Panc1 (cell line): ENCODE data around the gene APBB2. TPM values are rescaled to one million over a fixed set of nuclear protein-coding genes. Genes with fewer than 3 reads are reported as not detected.

Experiments used
- ATAC-seq: fragments of 200-7000 bp; cut with Tn5 transposase; 2 replicates; pipeline ENCODE4 v1.9.1; 2020; ENCODE audit warnings: mild to moderate bottlenecking, moderate library complexity
- BruUV-seq: library from RNA; stranded (reverse); fragments of 400-500 nt; replicated peaks from 2 replicates; lab custom pipeline; 2021; lab: Mats Ljungman, UMichigan
- CTCF ChIA-PET: fragments of 300-600 bp; sonication (Branson Sonifier 250); formaldehyde crosslinking; loops from one replicate; lab custom pipeline; 2022; ENCODE audit warnings: antibody characterized with exemption; lab: Charles Lee
- POLR2A ChIA-PET: fragments of 300-600 bp; sonication (Branson Sonifier 250); formaldehyde crosslinking; loops from one replicate; lab custom pipeline; 2022; ENCODE audit warnings: antibody characterized with exemption; lab: Charles Lee
- DNase-seq: peaks from one replicate; pipeline ENCODE4 v3.0.0-alpha.2; 2010; ENCODE audit warnings: low read depth, low spot score
- H3K27ac ChIP-seq: 2 replicates; pipeline ENCODE4 v1.5.1; 2011; ENCODE audit warnings: mild to moderate bottlenecking, low read length, inconsistent platforms
- H3K27me3 ChIP-seq: fragments of 200-500 bp; sonication (Bioruptor generic); 2 replicates; pipeline ENCODE4 v1.6.0; 2014; ENCODE audit warnings: low read length, inconsistent platforms; ENCODE audit not compliant: control insufficient read depth, insufficient read depth
- H3K36me3 ChIP-seq: fragments of 200-500 bp; sonication (Bioruptor generic); 2 replicates; pipeline ENCODE4 v1.5.1; 2014; ENCODE audit warnings: inconsistent platforms, mild to moderate bottlenecking, low read length, moderate library complexity; ENCODE audit not compliant: control insufficient read depth, insufficient read depth
- H3K4me1 ChIP-seq: 2 replicates; pipeline ENCODE4 v1.5.1; 2011; ENCODE audit warnings: inconsistent platforms, mild to moderate bottlenecking, low read length, moderate library complexity; ENCODE audit not compliant: control insufficient read depth, insufficient read depth
- H3K4me3 ChIP-seq, 2 experiments: 2 replicates each; pipeline ENCODE4 v1.5.1; 2011 to 2012; ENCODE audit warnings: low read depth in 2 of 2, low read length in 2 of 2, mild to moderate bottlenecking in 2 of 2, inconsistent platforms in 1 of 2, moderate library complexity in 1 of 2
- H3K9me3 ChIP-seq: fragments of 200-500 bp; sonication (Bioruptor generic); 2 replicates; pipeline ENCODE4 v1.5.1; 2014; ENCODE audit warnings: low read depth, mild to moderate bottlenecking, inconsistent platforms, low read length, moderate library complexity; ENCODE audit not compliant: control insufficient read depth, insufficient read depth
- CTCF ChIP-seq: fragments of 450-650 bp; IDR thresholded peaks from 2 replicates; pipeline ENCODE4 v1.5.1; 2017; ENCODE audit warnings: mild to moderate bottlenecking
- POLR2AphosphoS5 ChIP-seq: IDR thresholded peaks from 2 replicates; pipeline ENCODE4 v1.6.1; 2012; ENCODE audit warnings: mild to moderate bottlenecking, low read depth, low read length, moderate library complexity
- REST ChIP-seq, 2 experiments: IDR thresholded peaks; 2 replicates each; pipeline ENCODE4 v1.6.1; 2011 to 2012; ENCODE audit warnings: low read depth in 2 of 2, control low read depth in 1 of 2, low read length in 1 of 2, mild to moderate bottlenecking in 1 of 2, moderate library complexity in 1 of 2; ENCODE audit not compliant: insufficient read depth in 1 of 2
- SIN3A ChIP-seq: IDR thresholded peaks from 2 replicates; pipeline ENCODE4 v1.6.1; 2012; ENCODE audit warnings: low read depth, mild to moderate bottlenecking, low read length, moderate library complexity, borderline replicate concordance; ENCODE audit not compliant: insufficient read depth
- TCF7L2 ChIP-seq: IDR thresholded peaks from 2 replicates; pipeline ENCODE4 v1.6.1; 2011; ENCODE audit warnings: mild to moderate bottlenecking, low read depth, low read length, inconsistent platforms
- in situ Hi-C: cut with HindIII; loops from 2 replicates; pipeline ENCODE4 v1.10.0; 2016; ENCODE audit warnings: low sequenced_read_pairs, low pct_unique_long_range_greater_than_20kb
- intact Hi-C: fragments of 100-400 bp; cut with micrococcal nuclease; formaldehyde crosslinking; loops from one replicate; pipeline ENCODE4 v1.10.0; 2022; ENCODE audit not compliant: unreplicated experiment
- total RNA-seq: library from RNA; stranded (reverse); gene quantifications from one replicate; pipeline ENCODE4 v1.2.1, GENCODE V29; 2021; ENCODE audit not compliant: unreplicated experiment

Gene APBB2
- total RNA-seq, 1 experiment from 2014 or later: 27.1 TPM

GRCh38 chr4:40837094-40837870, 377.1 kb downstream of the APBB2 start:
- Histone ChIP-seq H3K36me3 (no peaks in the 10 kb centered on the region), H3K27me3 (no peaks in the 10 kb centered on the region), H3K9me3 (no peaks in the 10 kb centered on the region), H3K4me1 (no peaks in the 10 kb centered on the region), H3K27ac (no peak overlapping the region), H3K4me3 (no peak overlapping the region)
- ChIA-PET POLR2A (no interaction called here), CTCF (no interaction called here)
- in situ Hi-C loops (no loop called here), intact Hi-C loops (no loop called here)
- no TSS peak for BruUV-seq
- ATAC-seq: no peak
- TF ChIP-seq SIN3A (no peak), POLR2AphosphoS5 (no peak), CTCF (no peak), REST (IDR thresholded peaks at IDR 0.05; ENCODE audit: insufficient read depth in 1 of 2, low read depth in 2 of 2, low read length in 1 of 2) (no peak), TCF7L2 (no peak)
- DNase-seq: no peak

GRCh38 chr4:40833212-40833611, 381.1 kb downstream of the APBB2 start:
- Histone ChIP-seq H3K36me3 (no peaks in the 10 kb centered on the region), H3K4me3 (no peak overlapping the region), H3K27me3 (no peaks in the 10 kb centered on the region), H3K27ac (no peak overlapping the region), H3K4me1 (no peaks in the 10 kb centered on the region), H3K9me3 (no peaks in the 10 kb centered on the region)
- no peak for ATAC-seq
- intact Hi-C loops: no loop called here
- ChIA-PET CTCF (no interaction called here), POLR2A (no interaction called here)
- BruUV-seq: no TSS peak
- TF ChIP-seq REST (IDR thresholded peaks at IDR 0.05; ENCODE audit: insufficient read depth in 1 of 2, low read depth in 2 of 2, low read length in 1 of 2): no peak
- TF ChIP-seq SIN3A: no peak
- no peak for TF ChIP-seq POLR2AphosphoS5
- TF ChIP-seq TCF7L2: no peak
- no peak for TF ChIP-seq CTCF
- DNase-seq: no peak
- in situ Hi-C loops: no loop called here
